ENCODE results near the gene PHC2.

PHC2 gene

DNA sequence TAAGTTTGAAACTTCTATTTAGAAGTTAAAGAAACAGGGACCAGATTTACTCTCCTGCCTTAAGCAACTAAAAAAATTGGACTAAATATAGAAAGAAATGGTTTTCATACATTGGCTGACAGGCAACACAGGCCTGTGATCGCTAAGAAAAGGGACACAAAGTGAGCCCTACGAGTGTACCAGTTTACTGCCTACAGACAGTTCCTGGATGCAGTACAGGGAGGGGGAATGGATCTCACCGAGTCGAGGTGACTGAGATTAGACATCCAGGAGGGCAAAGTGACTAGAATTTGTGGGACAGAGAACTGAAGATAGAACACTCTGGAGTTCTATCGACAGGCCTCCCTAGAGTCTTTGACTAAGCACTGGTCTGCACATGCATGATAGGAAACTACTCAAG, 16.0 kb downstream of the PHC2 start:
- DNase-seq: no peak

DNA sequence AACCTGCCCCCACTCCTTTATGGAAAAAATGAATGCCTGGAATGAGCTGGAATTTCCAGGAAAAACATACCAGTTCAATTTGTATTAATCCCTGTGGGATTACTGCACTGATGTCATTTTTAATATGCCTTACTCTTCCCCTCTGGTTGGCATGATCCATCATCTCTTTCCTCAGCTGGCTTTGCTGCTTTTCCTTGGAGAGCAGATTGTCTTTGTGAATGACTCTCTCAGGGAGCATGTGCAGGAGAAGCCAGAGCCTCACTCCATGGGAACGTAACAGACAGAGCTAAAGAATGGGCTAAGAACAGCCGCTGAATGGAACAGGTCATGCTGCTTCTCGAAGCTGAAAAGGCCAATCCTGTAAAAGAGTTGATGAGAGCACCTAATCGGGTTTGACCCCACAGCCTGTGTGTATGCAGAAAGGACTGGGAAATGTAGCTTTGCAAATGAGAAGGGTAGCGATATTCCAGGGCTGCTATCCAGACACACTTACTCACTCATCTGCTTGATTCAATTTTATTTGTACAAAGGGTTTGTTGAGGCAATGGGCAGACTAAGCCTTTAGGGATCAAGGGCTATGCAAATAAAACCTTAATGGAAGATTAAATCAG, 20.7 kb downstream of the PHC2 start:
- no peak for DNase-seq

DNA sequence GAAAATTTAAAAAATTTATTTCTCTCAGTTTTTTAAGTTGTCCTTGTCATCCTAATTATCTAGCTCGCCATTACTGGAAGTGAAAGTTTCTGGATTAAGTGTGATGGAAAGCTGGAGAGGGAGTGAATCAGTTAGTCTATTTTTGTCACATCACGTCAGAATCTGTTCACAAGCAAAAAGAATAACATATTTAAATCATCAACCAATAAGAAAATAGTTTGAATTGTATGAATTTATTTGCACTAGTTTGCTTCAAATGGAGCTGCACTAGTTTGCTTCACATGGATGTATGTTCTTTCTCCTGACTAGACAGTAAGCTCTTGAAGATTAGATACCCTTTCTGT, 22.8 kb downstream of the PHC2 start:
- no peak for DNase-seq

DNA sequence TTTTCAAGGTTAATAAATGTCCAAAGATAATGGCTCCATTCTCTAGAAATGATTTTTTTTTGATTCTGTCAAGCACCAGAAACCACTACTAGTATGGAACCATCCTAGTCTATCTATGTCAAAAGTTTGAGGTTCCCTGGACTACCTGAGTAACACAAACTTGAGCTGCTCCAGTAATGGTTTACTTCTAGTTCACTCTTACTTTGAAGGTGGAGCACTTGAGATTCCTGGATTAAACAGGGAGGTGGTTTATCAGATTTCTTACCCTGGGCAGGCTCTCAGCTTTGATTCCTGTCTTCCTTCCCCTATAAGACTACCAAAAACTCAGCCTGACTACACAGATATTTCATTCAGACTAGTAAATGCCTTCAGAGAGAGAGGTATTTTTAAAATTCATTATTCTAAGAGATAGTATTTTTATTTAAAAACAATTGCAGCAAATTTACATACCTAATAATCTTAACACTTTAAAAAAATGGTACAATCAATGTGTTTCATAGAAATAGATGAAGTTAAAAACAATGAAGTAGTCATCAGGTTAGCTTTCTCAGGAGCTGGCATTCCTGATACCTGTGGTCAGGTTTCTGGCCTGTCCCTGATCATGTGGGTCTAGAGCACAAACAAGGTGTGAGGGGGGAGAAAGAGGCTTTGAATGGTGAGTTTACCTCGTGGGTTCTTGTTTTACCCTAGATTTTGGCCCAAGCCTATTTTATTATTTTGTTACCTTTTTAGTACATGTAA, 23.4 kb downstream of the PHC2 start:
- DNase-seq: no peak

DNA sequence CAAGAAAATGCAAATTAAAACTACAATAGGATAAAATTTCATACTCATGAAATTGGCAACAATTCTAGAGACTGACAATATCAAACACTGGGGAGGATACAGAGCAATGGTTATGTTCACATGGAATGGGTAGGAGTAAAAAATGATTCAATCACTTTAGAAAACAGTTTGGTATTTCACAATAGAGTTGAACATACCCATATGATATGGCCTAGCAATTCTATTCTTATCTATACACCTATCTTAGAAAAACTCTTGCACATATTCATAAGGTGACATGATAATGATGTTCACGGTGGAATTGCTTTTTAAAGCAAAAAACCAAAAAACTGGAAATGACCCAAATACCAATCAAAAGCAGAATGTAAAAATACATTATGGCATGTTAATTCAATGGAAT, 28.7 kb downstream of the PHC2 start:
- DNase-seq: no peak

DNA sequence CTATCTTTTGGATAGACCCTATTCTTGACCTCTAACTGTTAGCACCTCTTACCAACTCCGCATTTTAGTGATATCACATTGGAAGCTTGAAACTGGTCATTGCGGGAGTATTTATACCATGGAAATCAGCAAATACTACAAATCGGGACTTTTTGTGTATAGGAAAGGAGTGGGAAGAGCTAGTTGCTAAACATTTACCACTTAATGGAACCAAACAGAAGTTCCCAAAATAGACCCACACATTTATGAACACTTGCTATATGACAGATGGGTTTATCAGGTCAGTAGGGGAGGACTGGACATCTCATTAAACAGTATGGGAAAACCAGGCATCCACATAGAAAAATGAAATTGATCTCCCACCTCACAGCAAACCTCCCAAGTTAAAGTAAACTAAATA, 29.4 kb downstream of the PHC2 start:
- DNase-seq: no peak

DNA sequence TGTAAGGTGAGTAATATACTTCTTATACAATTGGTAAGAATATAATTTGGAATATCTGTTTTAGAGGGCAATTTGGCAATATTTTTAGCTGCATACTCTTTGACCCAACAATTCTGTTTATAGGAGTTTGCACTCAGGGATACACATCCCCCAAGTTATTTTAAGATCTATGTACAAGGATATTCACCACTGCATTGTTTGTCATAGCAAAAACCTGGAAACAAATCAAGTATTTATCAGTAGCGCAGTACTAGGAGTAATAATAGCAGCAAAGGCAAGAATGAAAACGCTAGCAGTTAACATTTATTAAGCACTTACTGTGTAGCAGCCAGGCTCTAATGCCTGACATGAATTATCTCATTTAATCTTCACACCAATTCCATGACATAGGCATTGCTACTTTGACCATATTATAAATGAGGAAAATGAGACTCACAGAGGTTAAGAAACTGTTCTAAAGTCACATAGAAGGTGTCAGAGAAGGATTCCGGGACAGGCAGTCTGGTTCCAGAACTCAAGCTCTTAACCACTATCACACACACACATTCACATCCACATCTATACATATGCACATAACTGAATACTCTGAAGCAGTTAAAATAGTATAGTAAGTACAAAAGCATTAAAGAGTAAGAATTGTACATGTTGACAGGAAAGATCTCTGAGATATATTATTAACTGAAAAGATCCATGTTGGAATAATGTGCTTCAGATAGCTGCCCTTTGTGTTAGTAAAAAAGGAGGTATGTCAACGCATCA, 30.6 kb downstream of the PHC2 start:
- no peak for DNase-seq

DNA sequence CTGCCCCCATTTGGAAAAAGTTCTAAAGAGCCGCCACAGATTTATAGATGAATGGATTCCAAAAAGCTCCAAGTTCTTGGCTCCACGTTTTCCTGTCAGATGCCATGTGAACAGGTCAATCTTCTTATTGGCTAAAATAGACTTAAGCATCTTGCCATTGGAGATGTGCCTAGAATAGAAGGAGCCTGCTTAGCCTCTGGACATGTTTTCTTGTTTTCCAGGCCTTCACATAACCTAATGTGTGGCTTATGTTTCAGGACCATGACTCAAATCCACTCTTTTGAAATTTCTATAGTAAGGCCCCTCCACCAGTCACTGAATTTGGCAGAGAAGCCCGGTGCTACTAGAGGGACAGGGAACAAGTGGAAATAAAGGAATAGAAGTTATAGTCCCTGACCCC, 31.5 kb downstream of the PHC2 start:
- no peak for DNase-seq

DNA sequence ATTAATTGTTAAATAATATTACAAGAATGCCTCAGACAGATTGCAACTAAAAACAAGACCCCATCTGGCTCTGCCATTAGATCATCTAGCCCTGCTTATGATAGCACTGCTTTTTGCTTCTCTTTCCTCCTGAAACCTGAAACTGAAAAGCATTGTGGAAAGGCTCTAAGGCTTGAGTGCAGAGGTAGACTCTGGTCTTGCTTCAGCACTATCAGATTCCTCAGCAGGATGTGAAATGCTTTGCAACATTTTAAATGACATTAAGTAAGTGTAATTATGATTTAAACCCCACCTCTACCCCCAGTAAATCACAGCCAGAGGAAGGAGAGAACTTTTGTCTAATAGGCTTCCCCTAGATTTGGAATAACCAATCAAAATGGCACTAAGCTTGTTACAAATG, 32.9 kb downstream of the PHC2 start:
- DNase-seq: no peak

DNA sequence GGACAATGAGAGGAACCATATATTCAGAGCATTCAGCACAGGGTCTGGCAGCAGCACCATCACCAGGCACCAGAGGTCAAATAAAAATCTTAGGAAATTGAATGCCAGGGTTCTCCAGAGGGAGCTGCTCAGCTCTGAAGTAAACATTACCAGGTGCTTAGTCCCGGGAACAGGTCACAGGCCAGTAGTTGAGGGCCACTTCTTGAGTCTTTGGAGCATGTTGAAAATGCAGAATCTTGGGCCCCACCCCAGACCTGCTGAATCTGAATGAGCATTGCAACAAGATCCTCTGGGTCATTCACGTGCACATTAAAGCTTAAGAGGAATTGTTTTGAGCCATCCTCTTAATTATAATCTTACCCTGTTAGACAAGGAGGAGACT, 33.8 kb downstream of the PHC2 start:
- DNase-seq: no peak

DNA sequence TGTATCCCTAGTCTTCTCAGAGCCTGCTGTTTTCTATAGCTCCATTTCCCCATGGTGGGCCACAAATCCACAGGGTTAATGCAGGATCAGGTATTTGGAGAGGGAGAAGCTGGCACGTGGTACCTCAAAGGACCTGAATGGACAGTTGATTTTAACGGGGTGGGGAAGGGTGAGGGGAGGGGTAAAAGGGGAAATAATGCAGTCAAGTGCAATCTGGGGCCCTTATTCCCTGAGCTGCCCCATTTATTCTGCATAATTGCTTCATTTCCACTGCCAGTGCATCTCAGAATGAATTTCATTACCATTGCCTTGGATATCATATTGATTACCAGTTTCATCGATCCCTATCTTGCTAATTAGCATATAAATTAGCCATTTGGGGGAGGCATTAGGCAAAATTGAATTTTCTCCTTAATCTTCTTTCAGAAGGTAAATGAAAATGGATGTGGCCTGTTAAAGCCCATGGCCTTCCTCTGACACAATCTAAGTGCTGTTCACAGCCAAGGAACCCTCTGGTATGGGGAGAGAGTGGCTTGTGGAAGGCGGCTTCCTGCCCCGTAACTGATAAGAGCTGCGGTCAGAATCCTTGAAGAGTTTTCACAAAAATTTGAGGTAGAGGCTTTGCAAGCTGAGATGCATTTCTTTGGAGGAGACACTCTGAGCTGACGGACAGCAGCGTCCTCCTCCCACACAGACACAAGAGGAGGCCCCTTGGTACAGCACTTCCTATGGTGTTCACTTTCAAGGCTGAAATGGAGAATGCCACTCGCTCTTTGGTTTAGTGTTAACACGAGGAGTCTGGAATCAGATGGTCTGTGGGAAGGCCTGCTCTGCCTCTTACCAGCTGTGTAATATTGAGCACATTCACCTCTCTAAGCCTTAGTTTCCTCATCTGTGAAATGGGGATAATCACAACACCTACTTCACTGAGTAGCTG, 34.4 kb downstream of the PHC2 start:
- no peak for DNase-seq

DNA sequence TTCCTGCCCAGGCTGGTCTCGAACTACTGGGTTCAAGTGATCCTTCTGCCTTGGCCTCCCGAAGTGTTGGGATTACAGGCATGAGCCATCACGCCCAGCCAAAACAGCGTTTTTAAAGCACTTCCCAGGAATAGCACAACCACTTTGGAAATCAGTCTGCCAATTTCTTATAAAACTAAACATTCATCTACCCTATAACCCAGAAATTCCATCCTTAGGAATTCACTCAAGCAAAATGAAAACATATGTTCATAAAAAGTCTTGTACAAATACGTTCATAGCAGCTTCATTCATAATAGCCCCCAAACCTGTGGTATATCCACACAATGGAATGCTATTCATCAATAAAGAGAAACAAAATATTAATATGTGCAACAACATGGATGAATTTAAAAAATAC, 36.1 kb downstream of the PHC2 start:
- no peak for DNase-seq

DNA sequence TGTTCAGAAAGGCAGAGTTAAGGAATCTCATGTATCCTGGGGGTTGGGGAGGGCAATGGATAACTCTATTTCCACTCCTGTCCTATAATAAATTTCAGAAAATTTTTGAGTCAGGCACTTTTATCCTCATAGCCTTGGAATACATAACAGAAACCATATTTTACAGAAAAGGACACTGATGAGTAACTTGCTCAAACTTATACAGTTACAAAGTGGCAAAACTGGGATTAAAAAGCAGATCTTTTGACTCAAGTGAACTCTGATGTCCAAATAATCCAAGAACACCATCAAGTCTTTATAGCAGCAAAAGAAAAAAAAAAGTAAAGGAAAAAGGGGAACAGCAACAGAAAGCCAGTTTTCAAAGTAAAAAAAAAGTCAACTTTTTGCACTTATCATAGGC, 36.9 kb downstream of the PHC2 start:
- no peak for DNase-seq

DNA sequence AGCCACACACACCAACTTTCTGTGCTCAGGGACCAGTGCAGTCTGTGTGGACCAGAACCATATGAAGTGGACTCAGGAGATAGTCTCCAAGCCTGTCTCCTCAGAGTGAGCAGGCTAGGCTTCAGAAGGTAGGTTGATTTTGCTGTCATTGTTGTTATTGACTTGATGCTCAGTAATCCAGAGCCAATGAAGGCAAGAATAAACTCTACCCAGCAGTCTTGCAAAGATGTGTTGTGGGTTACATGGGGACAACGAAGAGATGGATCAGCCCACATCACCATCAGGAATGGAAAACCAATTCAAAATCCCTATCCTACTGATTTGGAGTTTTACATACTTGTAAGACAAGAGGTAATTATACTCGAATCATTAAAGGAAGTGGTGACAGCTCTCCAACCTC, 37.4 kb downstream of the PHC2 start:
- DNase-seq: no peak

DNA sequence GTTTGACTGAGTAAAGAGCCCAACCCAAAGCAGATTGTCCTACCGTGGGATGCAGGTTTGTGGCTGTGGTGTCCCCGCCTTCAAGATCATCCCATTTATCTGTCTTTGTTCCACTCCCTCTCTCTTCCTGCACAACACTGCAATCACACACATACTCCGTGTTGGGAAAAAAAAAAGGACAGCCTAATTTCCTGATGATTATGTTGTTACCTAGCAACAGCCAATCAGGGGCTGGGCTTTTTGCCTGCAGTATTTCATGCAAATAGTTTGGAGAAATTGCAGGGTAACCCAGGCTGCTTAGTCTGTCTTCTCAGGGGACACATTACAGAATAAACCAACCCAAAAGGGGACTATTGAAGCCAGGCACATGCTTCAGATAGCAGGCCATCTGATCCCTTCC, 38.3 kb downstream of the PHC2 start:
- no peak for DNase-seq

DNA sequence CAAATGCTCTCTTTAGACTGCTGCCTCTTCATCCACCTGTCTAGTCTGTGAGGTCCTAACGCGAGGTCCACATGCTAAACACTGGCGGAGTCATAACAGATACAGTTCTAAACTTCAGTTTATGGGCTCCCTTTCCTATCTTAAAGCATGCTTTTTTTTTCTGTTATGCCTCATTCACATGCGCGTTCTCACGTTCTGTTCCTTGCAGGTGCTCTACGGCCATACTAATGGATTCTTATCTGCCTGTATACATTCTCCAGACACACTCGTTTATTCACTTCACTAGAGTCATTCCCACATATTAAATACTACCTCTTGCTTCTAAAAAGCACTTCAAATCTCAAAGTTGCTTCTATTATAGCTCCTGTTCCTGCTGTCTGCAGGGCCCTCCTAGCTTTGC, 38.7 kb downstream of the PHC2 start:
- DNase-seq: no peak

DNA sequence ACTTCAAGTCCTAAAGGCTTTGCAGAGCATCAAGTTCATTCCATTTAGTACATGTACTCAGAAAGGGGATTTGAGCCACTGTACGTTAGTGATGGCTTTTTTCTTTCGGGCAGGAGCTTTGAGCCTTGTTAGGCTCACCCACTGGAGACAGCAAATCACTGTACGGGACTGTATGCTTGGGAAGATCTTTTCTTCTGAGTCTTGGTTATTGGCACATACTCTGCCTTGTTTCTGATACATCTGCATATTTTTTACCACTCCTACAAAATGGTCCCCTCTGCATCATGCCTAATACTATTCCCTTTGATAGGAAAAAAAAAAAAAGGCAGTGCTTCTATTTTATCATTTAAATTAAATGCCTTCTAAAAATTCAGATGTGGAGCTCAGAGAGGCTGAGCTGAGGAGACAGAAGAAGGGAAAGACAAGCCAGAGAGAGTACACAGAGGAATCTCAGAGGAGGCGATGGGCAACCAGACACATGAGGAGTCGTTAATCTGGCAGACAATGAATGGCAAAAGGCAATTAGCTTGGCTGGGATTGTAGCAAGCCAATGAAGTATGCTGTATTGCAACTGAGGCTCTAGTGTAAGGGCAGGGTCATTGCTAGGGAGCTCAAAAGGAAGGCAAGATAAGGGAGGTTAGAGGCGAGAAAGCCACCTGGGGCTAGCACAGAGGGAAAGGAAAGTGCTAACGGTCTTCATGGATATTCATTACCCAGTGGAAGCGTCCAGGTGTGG, 39.4 kb downstream of the PHC2 start:
- DNase-seq: no peak

DNA sequence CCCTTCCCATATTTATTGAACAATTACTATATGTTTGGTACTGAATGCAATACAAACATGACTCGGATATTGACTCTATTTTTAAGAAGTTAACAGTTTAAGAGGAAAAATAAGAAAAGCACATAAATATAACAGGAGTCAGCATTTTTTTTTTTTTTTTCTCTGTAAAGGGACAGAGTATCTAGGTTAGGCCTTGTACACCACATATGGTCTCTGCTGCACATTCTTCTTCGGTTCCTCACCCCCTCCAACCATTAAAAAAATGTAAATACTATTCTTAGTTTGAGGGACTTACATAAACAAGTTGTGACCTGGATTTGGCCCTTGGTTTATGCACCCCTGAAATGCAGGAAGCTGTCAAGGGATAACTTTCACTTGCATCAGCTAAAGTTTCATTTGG, 40.4 kb downstream of the PHC2 start:
- DNase-seq: no peak

DNA sequence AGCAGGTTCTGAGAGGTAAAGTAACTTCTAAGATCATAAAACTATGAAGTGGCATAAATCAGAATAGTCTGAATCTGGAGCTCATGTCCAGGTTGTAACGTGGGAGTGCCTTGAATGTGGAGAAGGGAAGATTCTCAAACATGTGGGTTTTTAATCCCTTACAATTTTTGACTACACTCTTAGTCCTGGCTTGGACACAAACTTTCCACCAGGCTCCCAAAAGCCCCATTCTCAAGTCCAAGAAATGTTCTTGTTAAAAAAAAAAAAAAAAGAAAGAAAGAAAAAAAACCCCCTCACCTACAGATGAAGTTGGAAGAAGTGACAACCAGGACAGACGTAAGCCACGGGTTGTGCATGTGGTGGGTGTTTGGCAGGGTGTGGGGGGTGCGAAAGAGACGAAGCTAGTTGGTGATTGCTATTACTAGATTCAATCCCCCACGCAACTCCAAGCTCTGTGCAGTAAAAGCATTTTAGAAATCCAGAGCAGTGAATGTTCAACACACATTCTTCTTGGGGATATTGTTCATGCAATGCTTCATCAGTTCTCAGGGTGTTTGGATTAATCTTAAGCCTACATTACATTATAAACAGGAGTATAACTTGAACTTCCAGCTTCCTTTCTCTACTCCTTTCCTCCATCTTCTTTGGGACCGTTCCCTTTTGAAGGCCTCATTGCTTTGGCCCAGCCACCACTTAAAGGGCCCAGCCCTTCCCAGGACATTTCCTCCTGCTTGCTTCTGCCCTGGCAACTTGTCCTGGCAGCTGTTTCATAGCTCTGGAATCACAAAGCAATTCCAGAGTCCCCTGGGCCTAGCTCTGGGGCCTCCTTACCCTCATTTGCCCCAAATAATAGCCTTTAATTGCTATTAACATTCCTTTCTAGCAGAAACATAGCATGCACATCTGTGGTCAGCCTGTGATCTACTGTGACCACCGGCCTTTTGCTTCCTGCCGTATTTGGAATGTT, 41.8 kb downstream of the PHC2 start:
- DNase-seq: no peak

DNA sequence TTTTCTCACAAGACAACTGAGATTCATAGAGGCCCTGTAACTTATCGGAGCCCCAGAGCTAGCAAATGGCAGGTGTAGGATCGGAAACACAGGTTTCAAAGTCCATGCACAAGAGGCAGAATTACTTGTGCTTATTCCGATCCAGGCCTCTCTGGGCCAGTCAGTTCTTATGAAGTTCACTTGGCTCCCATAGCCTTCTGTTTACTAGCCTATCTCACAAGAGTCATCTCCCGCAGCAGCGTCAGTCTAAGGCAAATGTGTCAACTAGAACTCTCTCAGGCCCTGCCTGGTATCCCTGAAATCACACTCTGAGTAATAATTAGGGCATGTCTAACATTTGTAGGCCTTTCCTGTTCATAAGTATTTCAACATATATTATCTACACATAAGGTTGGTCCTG, 43.3 kb downstream of the PHC2 start:
- DNase-seq: no peak

DNA sequence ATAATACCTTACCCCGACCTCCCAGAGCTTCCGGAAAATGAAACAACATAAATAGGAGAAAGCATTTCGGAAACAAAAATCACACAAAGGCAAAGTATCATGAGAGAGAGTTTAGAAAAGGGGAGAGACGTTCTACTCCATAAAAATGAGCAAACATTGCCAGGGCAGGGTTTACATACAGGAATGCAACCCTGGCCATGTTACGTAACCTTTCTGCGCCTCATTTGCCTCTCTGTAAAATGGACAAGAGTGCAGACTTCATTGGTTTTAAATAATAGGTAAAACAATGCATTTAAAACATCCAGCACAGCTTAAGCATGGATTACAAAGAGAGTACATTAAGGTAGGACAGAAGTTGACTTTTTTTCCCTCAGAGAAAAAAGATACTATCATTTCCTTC, 45.6 kb downstream of the PHC2 start:
- DNase-seq: no peak
